ENCODE data around the gene CGRRF1. TPM values are rescaled to one million over a fixed set of nuclear protein-coding genes. Genes with fewer than 3 reads are reported as not detected.
A peak's percentile ranks its signal among the peaks of the same experiment; 100 is the strongest.

The CGRRF1 gene
- total and polyA plus RNA-seq, 2 of the 13 experiments (the other 11 are each of a cell fraction or from before 2014, with no cell fraction given), result 16.8 to 18.2 TPM

DNA sequence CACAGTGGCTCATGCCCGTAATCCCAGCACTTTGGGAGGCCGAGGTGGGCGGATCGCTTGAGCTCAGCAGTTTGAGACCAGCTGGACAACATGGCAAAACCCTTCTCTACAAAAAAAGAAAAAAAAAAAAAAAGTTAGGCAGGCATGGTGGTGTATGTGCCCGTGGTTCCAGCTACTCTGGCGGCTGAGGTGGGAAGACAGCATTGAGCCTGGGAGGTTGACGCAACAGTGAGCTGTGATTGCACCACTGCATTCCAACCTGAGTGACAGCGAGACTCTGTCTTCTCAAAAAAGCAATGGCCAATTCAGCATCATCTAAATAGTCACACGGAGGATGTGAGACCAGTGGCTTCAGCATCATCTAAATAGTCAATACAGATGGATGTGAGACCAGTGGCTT, 46.8 kb downstream of the CGRRF1 start (continued):
- TF ChIP-seq, protein P1, sequence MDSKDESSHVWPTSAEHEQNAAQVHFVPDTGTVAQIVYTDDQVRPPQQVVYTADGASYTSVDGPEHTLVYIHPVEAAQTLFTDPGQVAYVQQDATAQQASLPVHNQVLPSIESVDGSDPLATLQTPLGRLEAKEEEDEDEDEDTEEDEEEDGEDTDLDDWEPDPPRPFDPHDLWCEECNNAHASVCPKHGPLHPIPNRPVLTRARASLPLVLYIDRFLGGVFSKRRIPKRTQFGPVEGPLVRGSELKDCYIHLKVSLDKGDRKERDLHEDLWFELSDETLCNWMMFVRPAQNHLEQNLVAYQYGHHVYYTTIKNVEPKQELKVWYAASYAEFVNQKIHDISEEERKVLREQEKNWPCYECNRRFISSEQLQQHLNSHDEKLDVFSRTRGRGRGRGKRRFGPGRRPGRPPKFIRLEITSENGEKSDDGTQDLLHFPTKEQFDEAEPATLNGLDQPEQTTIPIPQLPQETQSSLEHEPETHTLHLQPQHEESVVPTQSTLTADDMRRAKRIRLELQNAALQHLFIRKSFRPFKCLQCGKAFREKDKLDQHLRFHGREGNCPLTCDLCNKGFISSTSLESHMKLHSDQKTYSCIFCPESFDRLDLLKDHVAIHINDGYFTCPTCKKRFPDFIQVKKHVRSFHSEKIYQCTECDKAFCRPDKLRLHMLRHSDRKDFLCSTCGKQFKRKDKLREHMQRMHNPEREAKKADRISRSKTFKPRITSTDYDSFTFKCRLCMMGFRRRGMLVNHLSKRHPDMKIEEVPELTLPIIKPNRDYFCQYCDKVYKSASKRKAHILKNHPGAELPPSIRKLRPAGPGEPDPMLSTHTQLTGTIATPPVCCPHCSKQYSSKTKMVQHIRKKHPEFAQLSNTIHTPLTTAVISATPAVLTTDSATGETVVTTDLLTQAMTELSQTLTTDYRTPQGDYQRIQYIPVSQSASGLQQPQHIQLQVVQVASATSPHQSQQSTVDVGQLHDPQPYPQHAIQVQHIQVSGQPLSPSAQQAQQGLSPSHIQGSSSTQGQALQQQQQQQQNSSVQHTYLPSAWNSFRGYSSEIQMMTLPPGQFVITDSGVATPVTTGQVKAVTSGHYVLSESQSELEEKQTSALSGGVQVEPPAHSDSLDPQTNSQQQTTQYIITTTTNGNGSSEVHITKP (CRISPR knock-in tag; IDR thresholded peaks at IDR 0.05; ENCODE audit: low read depth), result no peak
- TF ChIP-seq GPN1 (CRISPR knock-in tag; IDR thresholded peaks at IDR 0.05; ENCODE audit: borderline replicate concordance) (no peak), THAP11 (CRISPR knock-in tag; IDR thresholded peaks at IDR 0.05) (peak; percentile 76), TCF7 (IDR thresholded peaks at IDR 0.05; ENCODE audit: low read depth) (no peak), ZNF318 (CRISPR knock-in tag; IDR thresholded peaks at IDR 0.05) (no peak), HNF1B (CRISPR knock-in tag; IDR thresholded peaks at IDR 0.05) (no peak), ZNF652 (CRISPR knock-in tag; IDR thresholded peaks at IDR 0.05; ENCODE audit: borderline replicate concordance, low read depth) (peak; percentile 60; the same call in 1 of the 2 replicates), HMG20A (CRISPR knock-in tag; IDR thresholded peaks at IDR 0.05; ENCODE audit: borderline replicate concordance) (peak; percentile 49)
- TF ChIP-seq, protein P2, sequence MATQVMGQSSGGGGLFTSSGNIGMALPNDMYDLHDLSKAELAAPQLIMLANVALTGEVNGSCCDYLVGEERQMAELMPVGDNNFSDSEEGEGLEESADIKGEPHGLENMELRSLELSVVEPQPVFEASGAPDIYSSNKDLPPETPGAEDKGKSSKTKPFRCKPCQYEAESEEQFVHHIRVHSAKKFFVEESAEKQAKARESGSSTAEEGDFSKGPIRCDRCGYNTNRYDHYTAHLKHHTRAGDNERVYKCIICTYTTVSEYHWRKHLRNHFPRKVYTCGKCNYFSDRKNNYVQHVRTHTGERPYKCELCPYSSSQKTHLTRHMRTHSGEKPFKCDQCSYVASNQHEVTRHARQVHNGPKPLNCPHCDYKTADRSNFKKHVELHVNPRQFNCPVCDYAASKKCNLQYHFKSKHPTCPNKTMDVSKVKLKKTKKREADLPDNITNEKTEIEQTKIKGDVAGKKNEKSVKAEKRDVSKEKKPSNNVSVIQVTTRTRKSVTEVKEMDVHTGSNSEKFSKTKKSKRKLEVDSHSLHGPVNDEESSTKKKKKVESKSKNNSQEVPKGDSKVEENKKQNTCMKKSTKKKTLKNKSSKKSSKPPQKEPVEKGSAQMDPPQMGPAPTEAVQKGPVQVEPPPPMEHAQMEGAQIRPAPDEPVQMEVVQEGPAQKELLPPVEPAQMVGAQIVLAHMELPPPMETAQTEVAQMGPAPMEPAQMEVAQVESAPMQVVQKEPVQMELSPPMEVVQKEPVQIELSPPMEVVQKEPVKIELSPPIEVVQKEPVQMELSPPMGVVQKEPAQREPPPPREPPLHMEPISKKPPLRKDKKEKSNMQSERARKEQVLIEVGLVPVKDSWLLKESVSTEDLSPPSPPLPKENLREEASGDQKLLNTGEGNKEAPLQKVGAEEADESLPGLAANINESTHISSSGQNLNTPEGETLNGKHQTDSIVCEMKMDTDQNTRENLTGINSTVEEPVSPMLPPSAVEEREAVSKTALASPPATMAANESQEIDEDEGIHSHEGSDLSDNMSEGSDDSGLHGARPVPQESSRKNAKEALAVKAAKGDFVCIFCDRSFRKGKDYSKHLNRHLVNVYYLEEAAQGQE (IDR thresholded peaks at IDR 0.05; ENCODE audit: borderline replicate concordance in 1 of 2, low read depth in 1 of 2, low read length in 2 of 2), result no peak
- TF ChIP-seq, protein P3, sequence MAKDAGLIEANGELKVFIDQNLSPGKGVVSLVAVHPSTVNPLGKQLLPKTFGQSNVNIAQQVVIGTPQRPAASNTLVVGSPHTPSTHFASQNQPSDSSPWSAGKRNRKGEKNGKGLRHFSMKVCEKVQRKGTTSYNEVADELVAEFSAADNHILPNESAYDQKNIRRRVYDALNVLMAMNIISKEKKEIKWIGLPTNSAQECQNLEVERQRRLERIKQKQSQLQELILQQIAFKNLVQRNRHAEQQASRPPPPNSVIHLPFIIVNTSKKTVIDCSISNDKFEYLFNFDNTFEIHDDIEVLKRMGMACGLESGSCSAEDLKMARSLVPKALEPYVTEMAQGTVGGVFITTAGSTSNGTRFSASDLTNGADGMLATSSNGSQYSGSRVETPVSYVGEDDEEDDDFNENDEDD (CRISPR knock-in tag; IDR thresholded peaks at IDR 0.05; ENCODE audit: borderline replicate concordance), result 0 out of 2 replicates have a peak, but pooled peaks have one; percentile 14

All from HepG2 (cell line).